ENCODE results near the gene B3GLCT. TPM values are rescaled to one million over a fixed set of nuclear protein-coding genes. Genes with fewer than 3 reads are reported as not detected.

Gene B3GLCT
- total and polyA plus RNA-seq, 10 of the 15 experiments (the other 5 are each of a cell fraction or from before 2014, with no cell fraction given): 0.07 to 0.89 (median 0.25) TPM

DNA sequence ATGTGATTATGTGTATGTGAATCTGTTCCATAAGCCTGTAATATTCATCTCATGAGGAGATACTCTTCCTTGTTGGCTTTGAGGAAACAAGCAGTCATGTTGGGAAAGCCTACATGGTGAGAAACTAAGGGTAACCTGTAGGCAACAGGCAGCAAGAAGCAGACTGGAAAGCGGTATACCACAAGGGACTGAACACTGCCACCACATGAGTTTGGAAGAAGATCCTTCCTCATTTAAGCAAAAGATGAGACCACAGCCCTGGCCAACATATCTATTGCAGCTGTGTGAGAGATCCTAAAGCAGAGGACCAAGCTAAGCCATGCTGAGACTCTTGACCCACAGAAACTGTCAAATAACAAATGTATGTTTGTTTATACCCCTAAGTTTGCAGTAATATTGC lies 134.8 kb downstream of the B3GLCT start:
- Histone ChIP-seq H3K36me3 (ENCODE audit: control insufficient read depth in 2 of 2, insufficient read depth in 2 of 2, low read length in 1 of 2) (no peaks in the 10 kb centered on the region), H3K9me3 (replicated peaks; ENCODE audit: control insufficient read depth, insufficient read depth, low read length) (no peaks in the 10 kb centered on the region), H3K27me3 (replicated peaks in 1 of 2; ENCODE audit: control insufficient read depth in 2 of 2, insufficient read depth in 2 of 2, low read length in 1 of 2) (no peaks in the 10 kb centered on the region), H3K4me2 (ENCODE audit: control insufficient read depth, insufficient read depth) (no peak overlapping the region), H3K9ac (ENCODE audit: control insufficient read depth, insufficient read depth, low read length) (no peak overlapping the region), H2AFZ (ENCODE audit: control insufficient read depth, low read depth, low read length) (no peak overlapping the region), H3K27ac (ENCODE audit: control insufficient read depth, insufficient read depth) (no peak overlapping the region), H4K20me1 (ENCODE audit: control insufficient read depth, insufficient read depth) (no peaks in the 10 kb centered on the region), H3K4me3 (no peak overlapping the region), H3K4me1 (ENCODE audit: control insufficient read depth, insufficient read depth, low read length) (no peaks in the 10 kb centered on the region), H3K79me2 (ENCODE audit: control insufficient read depth, insufficient read depth, low read length) (no peaks in the 10 kb centered on the region)
- ChIA-PET SMC1A (ENCODE audit: uncharacterized antibody, unreplicated experiment) (no interaction called here), CTCF (no interaction called here), RAD21 (ENCODE audit: unreplicated experiment) (no interaction called here), POLR2A (no interaction called here)
- DNase-seq (ENCODE audit: low read depth, low spot score) (no peak), ATAC-seq (no peak), FAIRE-seq (no peak)
- intact Hi-C loops (cut with micrococcal nuclease; ENCODE audit: unreplicated experiment): no loop called here
- no peak for TF ChIP-seq SMAD5 (IDR thresholded peaks at IDR 0.05; ENCODE audit: low read depth)
- TF ChIP-seq BCL11A (IDR thresholded peaks at IDR 0.05; ENCODE audit: low read depth, low read length): no peak
- no peak for TF ChIP-seq SMC3 (IDR thresholded peaks at IDR 0.05; ENCODE audit: borderline replicate concordance, low read length)
- TF ChIP-seq, protein P1, sequence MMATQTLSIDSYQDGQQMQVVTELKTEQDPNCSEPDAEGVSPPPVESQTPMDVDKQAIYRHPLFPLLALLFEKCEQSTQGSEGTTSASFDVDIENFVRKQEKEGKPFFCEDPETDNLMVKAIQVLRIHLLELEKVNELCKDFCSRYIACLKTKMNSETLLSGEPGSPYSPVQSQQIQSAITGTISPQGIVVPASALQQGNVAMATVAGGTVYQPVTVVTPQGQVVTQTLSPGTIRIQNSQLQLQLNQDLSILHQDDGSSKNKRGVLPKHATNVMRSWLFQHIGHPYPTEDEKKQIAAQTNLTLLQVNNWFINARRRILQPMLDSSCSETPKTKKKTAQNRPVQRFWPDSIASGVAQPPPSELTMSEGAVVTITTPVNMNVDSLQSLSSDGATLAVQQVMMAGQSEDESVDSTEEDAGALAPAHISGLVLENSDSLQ (IDR thresholded peaks at IDR 0.05): no peak
- TF ChIP-seq IKZF1 (conservative IDR thresholded peaks at IDR 0.05): no peak
- no peak for TF ChIP-seq SREBF1 (IDR thresholded peaks at IDR 0.05; ENCODE audit: low read length)
- TF ChIP-seq, protein P2, sequence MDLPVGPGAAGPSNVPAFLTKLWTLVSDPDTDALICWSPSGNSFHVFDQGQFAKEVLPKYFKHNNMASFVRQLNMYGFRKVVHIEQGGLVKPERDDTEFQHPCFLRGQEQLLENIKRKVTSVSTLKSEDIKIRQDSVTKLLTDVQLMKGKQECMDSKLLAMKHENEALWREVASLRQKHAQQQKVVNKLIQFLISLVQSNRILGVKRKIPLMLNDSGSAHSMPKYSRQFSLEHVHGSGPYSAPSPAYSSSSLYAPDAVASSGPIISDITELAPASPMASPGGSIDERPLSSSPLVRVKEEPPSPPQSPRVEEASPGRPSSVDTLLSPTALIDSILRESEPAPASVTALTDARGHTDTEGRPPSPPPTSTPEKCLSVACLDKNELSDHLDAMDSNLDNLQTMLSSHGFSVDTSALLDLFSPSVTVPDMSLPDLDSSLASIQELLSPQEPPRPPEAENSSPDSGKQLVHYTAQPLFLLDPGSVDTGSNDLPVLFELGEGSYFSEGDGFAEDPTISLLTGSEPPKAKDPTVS (IDR thresholded peaks at IDR 0.05; ENCODE audit: low read depth, low read length): no peak
- TF ChIP-seq ZNF24 (IDR thresholded peaks at IDR 0.05): no peak
- BruUV-seq (replicated peaks): no TSS peak
- in situ Hi-C loops (cut with MboI): no loop called here
- WGBS (ENCODE audit: insufficient coverage, insufficient replicate concordance, low lambda C conversion rate, missing lambda C conversion rate): 0% methylated on average over 1 of the region's 1 CpG
